GM18861 (cell line): ENCODE measurements around the gene RRBP1.

Experiments
- ATAC-seq: cut with Tn5 transposase; IDR thresholded peaks from one replicate; pipeline ENCODE4 v1.9.1; 2021; ENCODE audit not compliant: unreplicated experiment

The RRBP1 gene

GRCh38 chr20:17612992-17613327 lies 69.1 kb downstream of the RRBP1 start:
- ATAC-seq, result no peak

- no peak for ATAC-seq
Measured at GRCh38 chr20:17612287-17612991, 69.6 kb downstream of the RRBP1 start.

- ATAC-seq, result no peak
Measured at GRCh38 chr20:17611540-17612286, 70.3 kb downstream of the RRBP1 start.

GRCh38 chr20:17611290-17611539 lies 70.8 kb downstream of the RRBP1 start:
- ATAC-seq, result no peak

GRCh38 chr20:17610566-17611289 lies 71.3 kb downstream of the RRBP1 start:
- ATAC-seq, result no peak

GRCh38 chr20:17609811-17610377 lies 72.1 kb downstream of the RRBP1 start:
- ATAC-seq, result no peak

GRCh38 chr20:17608701-17609497 lies 73.1 kb downstream of the RRBP1 start:
- no peak for ATAC-seq

- ATAC-seq, result no peak
Measured at GRCh38 chr20:17606001-17606400, 76.0 kb downstream of the RRBP1 start.

- ATAC-seq, result no peak
Measured at GRCh38 chr20:17605131-17605660, 76.8 kb downstream of the RRBP1 start.

- ATAC-seq, result no peak
Measured at GRCh38 chr20:17602493-17602892, 79.5 kb downstream of the RRBP1 start.

- no peak for ATAC-seq
Measured at GRCh38 chr20:17601957-17602356, 80.1 kb downstream of the RRBP1 start.

GRCh38 chr20:17598013-17598550 lies 84.0 kb downstream of the RRBP1 start:
- no peak for ATAC-seq

- ATAC-seq, result no peak
Measured at GRCh38 chr20:17595856-17596255, 86.2 kb downstream of the RRBP1 start.

GRCh38 chr20:17594443-17594842 lies 87.6 kb downstream of the RRBP1 start:
- no peak for ATAC-seq

GRCh38 chr20:17593902-17594301 lies 88.1 kb downstream of the RRBP1 start:
- ATAC-seq, result no peak

- no peak for ATAC-seq
Measured at GRCh38 chr20:17590245-17590644, 91.8 kb downstream of the RRBP1 start.

GRCh38 chr20:17589161-17589834 lies 92.7 kb downstream of the RRBP1 start:
- no peak for ATAC-seq

- no peak for ATAC-seq
Measured at GRCh38 chr20:17587824-17588223, 94.2 kb downstream of the RRBP1 start.

- no peak for ATAC-seq
Measured at GRCh38 chr20:17587148-17587547, 94.9 kb downstream of the RRBP1 start.

- ATAC-seq, result no peak
Measured at GRCh38 chr20:17586250-17586649, 95.8 kb downstream of the RRBP1 start.
